Kidney epithelial cell (primary cell): ENCODE data around the gene ANO7. TPM values are rescaled to one million over a fixed set of nuclear protein-coding genes. Genes with fewer than 3 reads are reported as not detected.

ENCODE experiments used
- DNase-seq: peaks from one replicate; pipeline ENCODE4 v3.0.0-alpha.2; 2010; ENCODE audit warnings: low read depth
- H3K27me3 ChIP-seq: 2 replicates; pipeline ENCODE4 v1.6.0; 2011; ENCODE audit warnings: low read length; ENCODE audit not compliant: control insufficient read depth, insufficient read depth
- H3K36me3 ChIP-seq: 2 replicates; pipeline ENCODE4 v1.5.1; 2011; ENCODE audit warnings: low read length; ENCODE audit not compliant: control insufficient read depth, insufficient read depth
- H3K4me3 ChIP-seq: 2 replicates; pipeline ENCODE4 v1.5.1; 2011; ENCODE audit warnings: low read depth, mild to moderate bottlenecking, control low read depth, low read length
- CTCF ChIP-seq: IDR thresholded peaks from 2 replicates; pipeline ENCODE4 v1.5.1; 2011; ENCODE audit warnings: mild to moderate bottlenecking, moderate library complexity, low read length, control low read depth, inconsistent platforms; ENCODE audit not compliant: insufficient read depth, poor library complexity, severe bottlenecking
- total RNA-seq: library from RNA; depleted of rRNA; stranded (reverse); fragments of >200 nt; gene quantifications from 2 replicates; pipeline ENCODE4 v1.2.3, GENCODE V29; 2015

The ANO7 gene
- total RNA-seq, 1 donor from 2014 or later, result 1.9 TPM

- Histone ChIP-seq H3K36me3 (peaks cover 9% of the 10 kb centered on the region), H3K4me3 (no peak overlapping the region), H3K27me3 (no peaks in the 10 kb centered on the region)
- no peak for TF ChIP-seq CTCF
- no peak for DNase-seq
Observed at GRCh38 chr2:241255542-241256167, 67.2 kb downstream of the ANO7 start.

- no peak for DNase-seq
- TF ChIP-seq CTCF, result no peak
- Histone ChIP-seq H3K4me3 (no peak overlapping the region), H3K36me3 (peaks cover 9% of the 10 kb centered on the region), H3K27me3 (no peaks in the 10 kb centered on the region)
Observed at GRCh38 chr2:241256168-241256545, 67.7 kb downstream of the ANO7 start.

- DNase-seq, result no peak
- peaks cover 13% of the 10 kb centered on the region for H3K36me3 ChIP-seq
- TF ChIP-seq CTCF, result no peak
Observed at GRCh38 chr2:241257419-241258032, 69.0 kb downstream of the ANO7 start.

GRCh38 chr2:241258505-241259280 is 70.2 kb downstream of the ANO7 start:
- Histone ChIP-seq H3K36me3 (peaks cover 8% of the 10 kb centered on the region), H3K27me3 (no peaks in the 10 kb centered on the region), H3K4me3 (no peak overlapping the region)

More at GRCh38 chr2:241257419-241258032, 69.0 kb downstream of the ANO7 start:
- Histone ChIP-seq H3K4me3 (no peak overlapping the region), H3K27me3 (no peaks in the 10 kb centered on the region)

GRCh38 chr2:241260911-241261310 is 72.4 kb downstream of the ANO7 start:
- no peak for DNase-seq
- Histone ChIP-seq H3K4me3 (no peak overlapping the region), H3K27me3 (no peaks in the 10 kb centered on the region), H3K36me3 (peaks cover 6% of the 10 kb centered on the region)
- TF ChIP-seq CTCF, result no peak

More at GRCh38 chr2:241258505-241259280, 70.2 kb downstream of the ANO7 start:
- TF ChIP-seq CTCF, result no peak
- DNase-seq, result no peak
